Coronary artery (tissue), 2 donors: ENCODE data around the gene MAP1S.

Source experiments
- DNase-seq: peaks from one replicate; pipeline ENCODE4 v3.0.0-alpha.2; 2017; ENCODE audit warnings: low spot score
- H3K27ac ChIP-seq, 2 donors: fragments of 200-600 bp; sonication (generic); one replicate each; pipeline ENCODE4 v1.5.1; 2016 to 2019
- H3K4me3 ChIP-seq: fragments of 200-600 bp; sonication (generic); 2 replicates; pipeline ENCODE4 v1.5.1; 2016; ENCODE audit warnings: mild to moderate bottlenecking, moderate library complexity
- CTCF ChIP-seq: fragments of 200-600 bp; sonication (generic); IDR thresholded peaks from one replicate; pipeline ENCODE4 v1.5.1; 2019; ENCODE audit warnings: antibody characterized with exemption

The MAP1S gene

GRCh38 chr19:17725422-17726078 is 6.3 kb downstream of the MAP1S start:
- DNase-seq: no peak
- Histone ChIP-seq H3K27ac (no peak overlapping the region), H3K4me3 (no peak overlapping the region)
- no peak for TF ChIP-seq CTCF

GRCh38 chr19:17726136-17726741 is 7.0 kb downstream of the MAP1S start:
- no peak for TF ChIP-seq CTCF
- Histone ChIP-seq H3K27ac (no peak overlapping the region), H3K4me3 (no peak overlapping the region)
- no peak for DNase-seq

DNA sequence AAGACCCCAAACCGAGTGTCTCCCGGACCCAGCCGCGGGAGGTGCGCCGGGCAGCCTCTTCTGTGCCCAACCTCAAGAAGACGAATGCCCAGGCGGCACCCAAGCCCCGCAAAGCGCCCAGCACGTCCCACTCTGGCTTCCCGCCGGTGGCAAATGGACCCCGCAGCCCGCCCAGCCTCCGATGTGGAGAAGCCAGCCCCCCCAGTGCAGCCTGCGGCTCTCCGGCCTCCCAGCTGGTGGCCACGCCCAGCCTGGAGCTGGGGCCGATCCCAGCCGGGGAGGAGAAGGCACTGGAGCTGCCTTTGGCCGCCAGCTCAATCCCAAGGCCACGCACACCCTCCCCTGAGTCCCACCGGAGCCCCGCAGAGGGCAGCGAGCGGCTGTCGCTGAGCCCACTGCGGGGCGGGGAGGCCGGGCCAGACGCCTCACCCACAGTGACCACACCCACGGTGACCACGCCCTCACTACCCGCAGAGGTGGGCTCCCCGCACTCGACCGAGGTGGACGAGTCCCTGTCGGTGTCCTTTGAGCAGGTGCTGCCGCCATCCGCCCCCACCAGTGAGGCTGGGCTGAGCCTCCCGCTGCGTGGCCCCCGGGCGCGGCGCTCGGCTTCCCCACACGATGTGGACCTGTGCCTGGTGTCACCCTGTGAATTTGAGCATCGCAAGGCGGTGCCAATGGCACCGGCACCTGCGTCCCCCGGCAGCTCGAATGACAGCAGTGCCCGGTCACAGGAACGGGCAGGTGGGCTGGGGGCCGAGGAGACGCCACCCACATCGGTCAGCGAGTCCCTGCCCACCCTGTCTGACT is 7.9 kb downstream of the MAP1S start:
- H3K27ac ChIP-seq: no peak overlapping the region
- DNase-seq: no peak
- no peak overlapping the region for H3K4me3 ChIP-seq
- no peak for TF ChIP-seq CTCF

GRCh38 chr19:17727843-17728242 is 8.6 kb downstream of the MAP1S start:
- no peak for TF ChIP-seq CTCF
- no peak overlapping the region for H3K4me3 ChIP-seq
- DNase-seq: no peak
- H3K27ac ChIP-seq: no peak overlapping the region

DNA sequence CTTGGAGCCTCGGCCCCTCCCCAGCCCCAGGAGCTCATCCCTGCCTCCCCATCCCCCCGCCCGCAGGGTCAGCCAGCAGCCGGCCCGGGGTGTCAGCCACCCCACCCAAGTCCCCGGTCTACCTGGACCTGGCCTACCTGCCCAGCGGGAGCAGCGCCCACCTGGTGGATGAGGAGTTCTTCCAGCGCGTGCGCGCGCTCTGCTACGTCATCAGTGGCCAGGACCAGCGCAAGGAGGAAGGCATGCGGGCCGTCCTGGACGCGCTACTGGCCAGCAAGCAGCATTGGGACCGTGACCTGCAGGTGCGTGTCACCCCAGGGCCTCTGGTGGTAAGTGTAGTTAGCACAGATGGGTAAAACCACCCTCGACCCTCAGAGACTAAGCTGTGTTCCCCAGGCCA is 13.8 kb downstream of the MAP1S start:
- DNase-seq: no peak
- Histone ChIP-seq H3K27ac (no peak overlapping the region), H3K4me3 (no peak overlapping the region)
- no peak for TF ChIP-seq CTCF

DNA sequence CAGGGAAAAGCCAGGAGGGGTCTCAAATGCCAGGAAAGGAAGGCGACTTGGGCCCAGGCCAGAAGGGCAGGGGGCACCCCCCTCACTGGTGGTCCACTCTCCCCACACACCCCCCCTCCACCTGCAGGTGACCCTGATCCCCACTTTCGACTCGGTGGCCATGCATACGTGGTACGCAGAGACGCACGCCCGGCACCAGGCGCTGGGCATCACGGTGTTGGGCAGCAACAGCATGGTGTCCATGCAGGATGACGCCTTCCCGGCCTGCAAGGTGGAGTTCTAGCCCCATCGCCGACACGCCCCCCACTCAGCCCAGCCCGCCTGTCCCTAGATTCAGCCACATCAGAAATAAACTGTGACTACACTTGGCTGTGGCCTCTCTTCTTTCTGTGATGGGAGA is 14.9 kb downstream of the MAP1S start:
- no peak overlapping the region for H3K27ac ChIP-seq
- no peak for DNase-seq
- no peak overlapping the region for H3K4me3 ChIP-seq
- TF ChIP-seq CTCF: no peak
